ENCODE data around the gene C1QTNF1. TPM values are rescaled to one million over a fixed set of nuclear protein-coding genes. Genes with fewer than 3 reads are reported as not detected.

The C1QTNF1 gene
- total RNA-seq, 4 donors from 2014 or later: 67.1 to 147 (median 90.0) TPM

GRCh38 chr17:78977997-78978973 is 45.7 kb upstream of the C1QTNF1 start:
- peaks cover 0 to 73% (median 54%) of the 10 kb centered on the region in 4 donors for H3K4me1 ChIP-seq
- no peaks in the 10 kb centered on the region for H3K27me3 ChIP-seq
- 64 to 72% methylated on average over 13 to 19 of the region's 21 CpGs for WGBS, 2 donors
- no peak for TF ChIP-seq CTCF (IDR thresholded peaks at IDR 0.05)
- H3K36me3 ChIP-seq: no peaks in the 10 kb centered on the region
- peak overlapping the region in 3 of 4 donors; percentile 7 to 49 (median 31) for H3K4me3 ChIP-seq
- peak overlapping the region; percentile 21 to 86 (median 78) for H3K27ac ChIP-seq
- no peaks in the 10 kb centered on the region for H3K9me3 ChIP-seq
- DNase-seq (ENCODE audit: low spot score in 2 of 2): no peak

- H3K9me3 ChIP-seq: no peaks in the 10 kb centered on the region
- H3K4me1 ChIP-seq: peaks cover 0 to 57% (median 47%) of the 10 kb centered on the region in 4 donors
- DNase-seq (ENCODE audit: low spot score in 2 of 2): peak in 1 of 2 donors; percentile 33
- no peaks in the 10 kb centered on the region for H3K27me3 ChIP-seq
- peak within 1 kb of the TSS; percentile 19 to 50 (median 40) for H3K4me3 ChIP-seq
- WGBS, 2 donors: 41 to 43% methylated on average over 15 to 16 of the region's 16 CpGs
- TF ChIP-seq POLR2A (IDR thresholded peaks at IDR 0.05) (peak in 1 of 2 donors; percentile 48), CTCF (IDR thresholded peaks at IDR 0.05) (no peak), EP300 (IDR thresholded peaks at IDR 0.05) (peak; percentile 40)
- no peaks in the 10 kb centered on the region for H3K36me3 ChIP-seq
- peak within 1 kb of the TSS; percentile 43 to 90 (median 66) for H3K27ac ChIP-seq
Observed at GRCh38 chr17:78979780-78980623, 44.0 kb upstream of the C1QTNF1 start, which contains the start of gene LGALS3BP. Gene LGALS3BP (minus strand): TSS chr17:78979923. CDS start chr17:78977191, 2,732 bp downstream.

GRCh38 chr17:78980624-78980972 is 43.4 kb upstream of the C1QTNF1 start:
- TF ChIP-seq EP300 (IDR thresholded peaks at IDR 0.05) (no peak), CTCF (IDR thresholded peaks at IDR 0.05) (no peak), POLR2A (IDR thresholded peaks at IDR 0.05) (no peak)

GRCh38 chr17:78981010-78981888 is 42.7 kb upstream of the C1QTNF1 start:
- Histone ChIP-seq H3K27ac (peak overlapping the region in 2 of 4 donors; percentile 83 to 90), H3K27me3 (no peaks in the 10 kb centered on the region), H3K4me3 (no peak overlapping the region), H3K9me3 (no peaks in the 10 kb centered on the region), H3K36me3 (no peaks in the 10 kb centered on the region), H3K4me1 (peaks cover 0 to 54% (median 43%) of the 10 kb centered on the region in 4 donors)
- DNase-seq (ENCODE audit: low spot score in 2 of 2): no peak
- no peak for TF ChIP-seq CTCF (IDR thresholded peaks at IDR 0.05)
- no peak for TF ChIP-seq POLR2A (IDR thresholded peaks at IDR 0.05)
- TF ChIP-seq EP300 (IDR thresholded peaks at IDR 0.05): no peak
- 68 to 79% methylated on average over 16 of the region's 16 CpGs for WGBS, 2 donors

More at GRCh38 chr17:78980624-78980972, 43.4 kb upstream of the C1QTNF1 start:
- no peak overlapping the region for H3K4me3 ChIP-seq
- no peaks in the 10 kb centered on the region for H3K36me3 ChIP-seq
- DNase-seq (ENCODE audit: low spot score in 2 of 2): no peak
- 62 to 78% methylated on average over 8 of the region's 8 CpGs for WGBS, 2 donors
- H3K4me1 ChIP-seq: peaks cover 0 to 54% (median 43%) of the 10 kb centered on the region in 4 donors
- H3K9me3 ChIP-seq: no peaks in the 10 kb centered on the region
- peak overlapping the region in 3 of 4 donors; percentile 48 to 90 (median 83) for H3K27ac ChIP-seq
- H3K27me3 ChIP-seq: no peaks in the 10 kb centered on the region
